ENCODE measurements around the gene TENT5C.

The TENT5C gene

GRCh38 chr1:117613249-117613968, 7.6 kb downstream of the TENT5C start:
- DNase-seq (ENCODE audit: low read depth in 2 of 2), result no peak

- DNase-seq (ENCODE audit: low read depth in 2 of 2), result no peak
These were observed 8.3 kb downstream of the TENT5C start for GRCh38 chr1:117613969-117614729.

- peak; percentile 7 to 11 for DNase-seq (ENCODE audit: low read depth in 2 of 2)
These were observed 9.6 kb downstream of the TENT5C start for GRCh38 chr1:117615474-117615873.

GRCh38 chr1:117616356-117616755, 10.5 kb downstream of the TENT5C start:
- DNase-seq (ENCODE audit: low read depth in 2 of 2), result no peak

GRCh38 chr1:117616967-117617366, 11.1 kb downstream of the TENT5C start:
- DNase-seq (ENCODE audit: low read depth in 2 of 2), result no peak

GRCh38 chr1:117618450-117619122, 12.7 kb downstream of the TENT5C start:
- DNase-seq (ENCODE audit: low read depth in 2 of 2), result no peak

- no peak for DNase-seq (ENCODE audit: low read depth in 2 of 2)
These were observed 14.6 kb downstream of the TENT5C start for GRCh38 chr1:117620440-117620839.

- DNase-seq (ENCODE audit: low read depth in 2 of 2), result no peak
These were observed 15.5 kb downstream of the TENT5C start for GRCh38 chr1:117621316-117621715.

- DNase-seq (ENCODE audit: low read depth in 2 of 2), result no peak
These were observed 16.9 kb downstream of the TENT5C start for GRCh38 chr1:117622726-117623125.

- no peak for DNase-seq (ENCODE audit: low read depth in 2 of 2)
These were observed 17.3 kb downstream of the TENT5C start for GRCh38 chr1:117623141-117623540.

- no peak for DNase-seq (ENCODE audit: low read depth in 2 of 2)
These were observed 17.9 kb downstream of the TENT5C start for GRCh38 chr1:117623698-117624097.

GRCh38 chr1:117627546-117628130, 21.8 kb downstream of the TENT5C start:
- no peak for DNase-seq (ENCODE audit: low read depth in 2 of 2)

GRCh38 chr1:117628343-117628742, 22.5 kb downstream of the TENT5C start:
- DNase-seq (ENCODE audit: low read depth in 2 of 2), result no peak

GRCh38 chr1:117629625-117630422, 24.0 kb downstream of the TENT5C start:
- no peak for DNase-seq (ENCODE audit: low read depth in 2 of 2)

GRCh38 chr1:117630423-117630998, 24.7 kb downstream of the TENT5C start:
- no peak for DNase-seq (ENCODE audit: low read depth in 2 of 2)

GRCh38 chr1:117631359-117632160, 25.7 kb downstream of the TENT5C start:
- no peak for DNase-seq (ENCODE audit: low read depth in 2 of 2)

- DNase-seq (ENCODE audit: low read depth in 2 of 2), result no peak
These were observed 26.6 kb downstream of the TENT5C start for GRCh38 chr1:117632269-117633067.

- DNase-seq (ENCODE audit: low read depth in 2 of 2), result no peak
These were observed 27.2 kb downstream of the TENT5C start for GRCh38 chr1:117633068-117633345.

GRCh38 chr1:117633423-117633822, 27.6 kb downstream of the TENT5C start:
- DNase-seq (ENCODE audit: low read depth in 2 of 2), result no peak

GRCh38 chr1:117633936-117634335, 28.1 kb downstream of the TENT5C start:
- DNase-seq (ENCODE audit: low read depth in 2 of 2), result no peak
